ENCODE measurements around the gene TM6SF1.

The TM6SF1 gene

DNA sequence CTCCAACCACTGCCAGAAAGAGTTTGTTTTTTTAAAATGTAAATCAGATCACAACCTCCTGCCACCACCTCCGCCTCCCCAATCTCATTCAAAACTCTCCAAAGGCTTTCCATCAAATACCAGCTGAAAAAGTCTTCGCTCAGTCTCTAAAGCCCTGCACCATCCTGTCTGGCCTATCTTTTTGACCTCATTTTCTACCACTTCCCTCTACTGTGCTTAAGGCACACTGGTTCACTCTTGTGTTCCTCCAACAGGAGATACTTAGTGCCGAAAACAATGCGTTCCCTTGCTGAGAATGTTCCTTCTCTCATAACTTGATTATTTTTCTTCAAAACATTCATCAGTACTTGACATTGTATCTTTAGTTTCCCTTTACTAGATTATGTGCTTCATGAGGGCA is 43.9 kb upstream of the TM6SF1 start:
- Histone ChIP-seq H3K14ac (ENCODE audit: low read length) (no peak overlapping the region), H2BK12ac (ENCODE audit: low read length) (no peak overlapping the region), H3K4me2 (ENCODE audit: insufficient read depth, low read length, poor library complexity, severe bottlenecking) (no peak overlapping the region), H3K18ac (ENCODE audit: low read length) (no peak overlapping the region), H3K9me3 (replicated peaks in 1 of 2; ENCODE audit: control insufficient read depth in 2 of 2, insufficient read depth in 1 of 2, low read depth in 1 of 2, low read length in 2 of 2) (peaks cover 0 to 11% of the 10 kb centered on the region in 2 donors), H3K27ac (replicated peaks; ENCODE audit: low read length) (no peak overlapping the region), H2BK120ac (ENCODE audit: low read depth, low read length) (no peak overlapping the region), H3K79me1 (ENCODE audit: low read depth, low read length) (peaks cover 2% of the 10 kb centered on the region), H2AFZ (ENCODE audit: low read length) (no peak overlapping the region), H4K8ac (ENCODE audit: low read depth, low read length) (no peak overlapping the region), H3K4ac (ENCODE audit: low read length) (no peak overlapping the region), H2AK5ac (ENCODE audit: low read depth, low read length) (no peak overlapping the region), H3K27me3 (ENCODE audit: control insufficient read depth in 3 of 3, insufficient read depth in 3 of 3, low read depth in 1 of 3, low read length in 3 of 3) (no peaks in the 10 kb centered on the region), H2BK5ac (ENCODE audit: low read length) (no peak overlapping the region), H3K9ac (ENCODE audit: low read depth, low read length, poor library complexity) (no peak overlapping the region), H3K23ac (ENCODE audit: low read depth, low read length, poor library complexity) (no peak overlapping the region), H4K91ac (ENCODE audit: low read depth, low read length, poor library complexity) (no peak overlapping the region), H3K4me3 (ENCODE audit: low read length in 2 of 2) (no peak overlapping the region), H3K4me1 (ENCODE audit: control insufficient read depth in 2 of 2, insufficient read depth in 1 of 2, low read depth in 1 of 2, low read length in 2 of 2) (peaks cover 2 to 8% of the 10 kb centered on the region in 2 donors), H2BK15ac (ENCODE audit: low read length) (no peak overlapping the region), H3K36me3 (replicated peaks in 1 of 2; ENCODE audit: control insufficient read depth in 2 of 2, insufficient read depth in 2 of 2, low read length in 2 of 2) (peaks cover 0 to 41% of the 10 kb centered on the region in 2 donors)
- no peak for DNase-seq (ENCODE audit: low spot score)
- no CpG with 5 or more reads among the region's 4 CpGs for WGBS, 2 donors (ENCODE audit: extremely low coverage in 2 of 2, insufficient read length in 2 of 2, insufficient replicate concordance in 1 of 2)

DNA sequence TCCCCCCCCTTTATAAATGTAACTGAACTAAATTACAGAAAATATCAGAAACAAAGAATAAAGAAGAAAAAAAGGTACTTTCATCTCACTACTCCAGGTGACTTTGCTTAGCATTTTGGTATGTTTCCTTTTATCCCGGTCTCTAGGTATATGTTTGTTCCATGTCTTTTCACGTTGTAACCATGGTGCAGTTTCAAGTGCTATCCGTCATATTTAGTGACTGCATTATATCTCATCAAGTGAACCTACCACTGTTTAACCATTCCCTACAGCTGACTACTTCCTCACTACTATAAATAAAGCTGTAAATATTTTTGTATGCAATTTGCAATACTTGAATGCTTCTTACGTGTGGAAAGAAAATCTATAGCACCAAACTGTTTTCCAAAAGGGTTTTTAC is 42.6 kb upstream of the TM6SF1 start:
- no CpG with 5 or more reads among the region's 4 CpGs for WGBS, 2 donors (ENCODE audit: extremely low coverage in 2 of 2, insufficient read length in 2 of 2, insufficient replicate concordance in 1 of 2)

DNA sequence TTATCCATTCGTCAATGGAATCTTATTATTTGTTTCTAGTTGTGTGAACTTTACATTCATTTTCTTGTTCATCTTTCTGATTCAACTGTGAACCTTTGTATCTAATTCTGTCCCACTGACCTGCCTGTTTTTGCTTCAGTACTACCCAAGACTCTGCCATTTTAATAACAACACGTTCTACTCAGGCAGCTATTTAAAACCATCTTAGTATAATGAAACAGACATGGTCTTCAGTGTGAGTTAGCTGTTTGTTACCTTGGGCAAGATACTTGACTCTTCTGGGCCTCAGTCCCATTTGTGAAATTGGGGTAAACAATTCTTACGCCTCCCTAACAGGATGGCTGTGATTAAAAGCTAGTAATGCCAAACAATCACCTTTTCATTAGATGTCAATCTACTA is 42.0 kb upstream of the TM6SF1 start:
- no peak overlapping the region for H2BK120ac ChIP-seq (ENCODE audit: low read depth, low read length)
- H3K14ac ChIP-seq (ENCODE audit: low read length), result no peak overlapping the region
- H2AK5ac ChIP-seq (ENCODE audit: low read depth, low read length), result no peak overlapping the region
- WGBS, 2 donors (ENCODE audit: extremely low coverage in 2 of 2, insufficient read length in 2 of 2, insufficient replicate concordance in 1 of 2), result no CpG with 5 or more reads among the region's 3 CpGs
- no peak overlapping the region for H4K91ac ChIP-seq (ENCODE audit: low read depth, low read length, poor library complexity)
- H2BK5ac ChIP-seq (ENCODE audit: low read length), result no peak overlapping the region
- H3K4ac ChIP-seq (ENCODE audit: low read length), result no peak overlapping the region
- H3K36me3 ChIP-seq (replicated peaks in 1 of 2; ENCODE audit: control insufficient read depth in 2 of 2, insufficient read depth in 2 of 2, low read length in 2 of 2), result peaks cover 0 to 37% of the 10 kb centered on the region in 2 donors
- peaks cover 2 to 8% of the 10 kb centered on the region in 2 donors for H3K4me1 ChIP-seq (ENCODE audit: control insufficient read depth in 2 of 2, insufficient read depth in 1 of 2, low read depth in 1 of 2, low read length in 2 of 2)
- no peak overlapping the region for H2BK12ac ChIP-seq (ENCODE audit: low read length)
- H3K23ac ChIP-seq (ENCODE audit: low read depth, low read length, poor library complexity), result no peak overlapping the region
- H2AFZ ChIP-seq (ENCODE audit: low read length), result no peak overlapping the region
- H3K4me2 ChIP-seq (ENCODE audit: insufficient read depth, low read length, poor library complexity, severe bottlenecking), result no peak overlapping the region
- no peak overlapping the region for H2BK15ac ChIP-seq (ENCODE audit: low read length)
- no peak overlapping the region for H3K18ac ChIP-seq (ENCODE audit: low read length)
- H3K27me3 ChIP-seq (ENCODE audit: control insufficient read depth in 3 of 3, insufficient read depth in 3 of 3, low read depth in 1 of 3, low read length in 3 of 3), result no peaks in the 10 kb centered on the region
- no peak for DNase-seq (ENCODE audit: low spot score)
- H3K9me3 ChIP-seq (replicated peaks in 1 of 2; ENCODE audit: control insufficient read depth in 2 of 2, insufficient read depth in 1 of 2, low read depth in 1 of 2, low read length in 2 of 2), result peaks cover 0 to 11% of the 10 kb centered on the region in 2 donors
- no peak overlapping the region for H4K8ac ChIP-seq (ENCODE audit: low read depth, low read length)
- peaks cover 2% of the 10 kb centered on the region for H3K79me1 ChIP-seq (ENCODE audit: low read depth, low read length)
- no peak overlapping the region for H3K9ac ChIP-seq (ENCODE audit: low read depth, low read length, poor library complexity)
- H3K27ac ChIP-seq (replicated peaks; ENCODE audit: low read length), result no peak overlapping the region
- H3K4me3 ChIP-seq (ENCODE audit: low read length in 2 of 2), result peak overlapping the region in 1 of 2 donors; percentile 71

More for the DNA sequence above, 42.6 kb upstream of the TM6SF1 start:
- H2BK12ac ChIP-seq (ENCODE audit: low read length), result no peak overlapping the region
- no peak overlapping the region for H4K91ac ChIP-seq (ENCODE audit: low read depth, low read length, poor library complexity)
- H2BK15ac ChIP-seq (ENCODE audit: low read length), result no peak overlapping the region
- H2AFZ ChIP-seq (ENCODE audit: low read length), result no peak overlapping the region
- no peak overlapping the region for H3K27ac ChIP-seq (replicated peaks; ENCODE audit: low read length)
- H3K36me3 ChIP-seq (replicated peaks in 1 of 2; ENCODE audit: control insufficient read depth in 2 of 2, insufficient read depth in 2 of 2, low read length in 2 of 2), result peaks cover 0 to 37% of the 10 kb centered on the region in 2 donors
- no peak overlapping the region for H2BK5ac ChIP-seq (ENCODE audit: low read length)
- no peak overlapping the region for H3K18ac ChIP-seq (ENCODE audit: low read length)
- peaks cover 2 to 8% of the 10 kb centered on the region in 2 donors for H3K4me1 ChIP-seq (ENCODE audit: control insufficient read depth in 2 of 2, insufficient read depth in 1 of 2, low read depth in 1 of 2, low read length in 2 of 2)
- H2BK120ac ChIP-seq (ENCODE audit: low read depth, low read length), result no peak overlapping the region
- H3K9me3 ChIP-seq (replicated peaks in 1 of 2; ENCODE audit: control insufficient read depth in 2 of 2, insufficient read depth in 1 of 2, low read depth in 1 of 2, low read length in 2 of 2), result peaks cover 0 to 11% of the 10 kb centered on the region in 2 donors
- H3K4me3 ChIP-seq (ENCODE audit: low read length in 2 of 2), result peak overlapping the region in 1 of 2 donors; percentile 71
- DNase-seq (ENCODE audit: low spot score), result no peak
- H3K14ac ChIP-seq (ENCODE audit: low read length), result no peak overlapping the region
- no peak overlapping the region for H3K23ac ChIP-seq (ENCODE audit: low read depth, low read length, poor library complexity)
- H4K8ac ChIP-seq (ENCODE audit: low read depth, low read length), result no peak overlapping the region
- peaks cover 2% of the 10 kb centered on the region for H3K79me1 ChIP-seq (ENCODE audit: low read depth, low read length)
- H3K4ac ChIP-seq (ENCODE audit: low read length), result no peak overlapping the region
- H2AK5ac ChIP-seq (ENCODE audit: low read depth, low read length), result no peak overlapping the region
- H3K27me3 ChIP-seq (ENCODE audit: control insufficient read depth in 3 of 3, insufficient read depth in 3 of 3, low read depth in 1 of 3, low read length in 3 of 3), result no peaks in the 10 kb centered on the region
- H3K9ac ChIP-seq (ENCODE audit: low read depth, low read length, poor library complexity), result no peak overlapping the region
- no peak overlapping the region for H3K4me2 ChIP-seq (ENCODE audit: insufficient read depth, low read length, poor library complexity, severe bottlenecking)

DNA sequence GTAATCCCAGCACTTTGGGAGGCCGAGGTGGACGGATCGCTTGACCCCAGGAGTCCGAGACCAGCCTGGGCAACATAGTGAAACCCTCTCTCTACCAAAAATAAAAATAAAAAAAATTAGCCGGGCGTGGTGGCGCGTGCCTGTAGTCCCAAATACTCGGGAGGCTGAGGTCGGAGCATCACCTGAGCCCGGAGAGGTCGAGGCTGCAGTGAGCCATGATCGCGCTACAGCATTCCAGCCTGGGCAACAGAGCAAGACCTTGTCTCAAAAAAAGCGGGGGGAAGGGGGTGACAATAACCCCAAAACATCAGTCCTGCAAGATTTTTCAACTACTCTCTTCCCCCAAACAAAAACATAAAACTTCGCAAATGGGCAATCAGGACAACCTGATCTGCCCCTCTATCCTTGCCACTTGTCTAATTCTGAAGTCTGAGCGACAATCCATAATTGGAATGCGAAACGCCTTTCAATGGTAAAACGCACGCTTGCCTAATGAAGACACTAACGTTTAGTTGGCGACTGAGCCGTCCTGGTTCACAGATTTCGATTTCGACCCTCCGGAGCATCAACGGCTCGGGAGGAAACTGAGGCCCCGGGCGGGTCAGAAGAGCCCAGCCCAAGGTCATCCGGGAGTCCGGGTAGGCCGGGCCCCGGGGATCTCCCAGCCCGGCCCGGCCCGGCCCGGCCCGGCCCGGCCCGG is 41.3 kb upstream of the TM6SF1 start:
- peak; percentile 27 for DNase-seq (ENCODE audit: low spot score)
- Histone ChIP-seq H3K23ac (ENCODE audit: low read depth, low read length, poor library complexity) (peak overlapping the region; percentile 99), H2AK5ac (ENCODE audit: low read depth, low read length) (no peak overlapping the region), H3K4me2 (ENCODE audit: insufficient read depth, low read length, poor library complexity, severe bottlenecking) (peak overlapping the region; percentile 59), H3K9me3 (replicated peaks in 1 of 2; ENCODE audit: control insufficient read depth in 2 of 2, insufficient read depth in 1 of 2, low read depth in 1 of 2, low read length in 2 of 2) (peaks cover 0 to 11% of the 10 kb centered on the region in 2 donors), H3K14ac (ENCODE audit: low read length) (no peak overlapping the region), H3K4me3 (ENCODE audit: low read length in 2 of 2) (peak overlapping the region; percentile 71 to 87), H3K27me3 (ENCODE audit: control insufficient read depth in 3 of 3, insufficient read depth in 3 of 3, low read depth in 1 of 3, low read length in 3 of 3) (no peaks in the 10 kb centered on the region), H2AFZ (ENCODE audit: low read length) (peak overlapping the region; percentile 95), H3K36me3 (replicated peaks in 1 of 2; ENCODE audit: control insufficient read depth in 2 of 2, insufficient read depth in 2 of 2, low read length in 2 of 2) (peaks cover 0 to 32% of the 10 kb centered on the region in 2 donors), H3K4ac (ENCODE audit: low read length) (no peak overlapping the region), H3K18ac (ENCODE audit: low read length) (peak overlapping the region; percentile 97), H4K91ac (ENCODE audit: low read depth, low read length, poor library complexity) (no peak overlapping the region), H4K8ac (ENCODE audit: low read depth, low read length) (no peak overlapping the region), H3K9ac (ENCODE audit: low read depth, low read length, poor library complexity) (no peak overlapping the region), H3K4me1 (ENCODE audit: control insufficient read depth in 2 of 2, insufficient read depth in 1 of 2, low read depth in 1 of 2, low read length in 2 of 2) (peaks cover 2 to 8% of the 10 kb centered on the region in 2 donors), H3K79me1 (ENCODE audit: low read depth, low read length) (peaks cover 2% of the 10 kb centered on the region), H2BK5ac (ENCODE audit: low read length) (no peak overlapping the region), H2BK15ac (ENCODE audit: low read length) (peak overlapping the region; percentile 76), H2BK12ac (ENCODE audit: low read length) (no peak overlapping the region), H3K27ac (replicated peaks; ENCODE audit: low read length) (peak overlapping the region; percentile 86), H2BK120ac (ENCODE audit: low read depth, low read length) (no peak overlapping the region)
- WGBS, 2 donors (ENCODE audit: extremely low coverage in 2 of 2, insufficient read length in 2 of 2, insufficient replicate concordance in 1 of 2), result no CpG with 5 or more reads among the region's 42 CpGs
